H9 (cell line): ENCODE measurements around the gene RUFY2. TPM values are rescaled to one million over a fixed set of nuclear protein-coding genes. Genes with fewer than 3 reads are reported as not detected.

Experiments used
- DNase-seq: peaks from one replicate; pipeline ENCODE4 v3.0.0-alpha.2; 2017
- H2AFZ ChIP-seq: one replicate; pipeline ENCODE4 v1.6.1; 2013; ENCODE audit warnings: mild to moderate bottlenecking, low read length, control low read depth, moderate library complexity
- H2AK5ac ChIP-seq: 2 replicates; pipeline ENCODE4 v1.6.1; 2013; ENCODE audit warnings: low read length, control low read depth, mixed read lengths; ENCODE audit not compliant: insufficient read length
- H2BK120ac ChIP-seq: one replicate; pipeline ENCODE4 v1.6.1; 2013; ENCODE audit warnings: low read depth, mild to moderate bottlenecking, low read length, control low read depth, inconsistent platforms; ENCODE audit not compliant: poor library complexity, severe bottlenecking
- H2BK12ac ChIP-seq: 2 replicates; pipeline ENCODE4 v1.6.1; 2013; ENCODE audit warnings: low read length, control low read depth, mixed read lengths, low read depth; ENCODE audit not compliant: insufficient read length
- H2BK15ac ChIP-seq: 2 replicates; pipeline ENCODE4 v1.6.1; 2013; ENCODE audit warnings: low read depth, low read length, control low read depth
- H2BK20ac ChIP-seq: one replicate; pipeline ENCODE4 v1.6.1; 2013; ENCODE audit warnings: low read depth, mild to moderate bottlenecking, low read length, control low read depth, inconsistent platforms; ENCODE audit not compliant: poor library complexity, severe bottlenecking
- H2BK5ac ChIP-seq: 2 replicates; pipeline ENCODE4 v1.6.1; 2013; ENCODE audit warnings: low read length, control low read depth, mixed read lengths; ENCODE audit not compliant: insufficient read length
- H3K14ac ChIP-seq: 2 replicates; pipeline ENCODE4 v1.6.1; 2013; ENCODE audit warnings: low read length, control low read depth; ENCODE audit not compliant: insufficient read depth
- H3K18ac ChIP-seq: 2 replicates; pipeline ENCODE4 v1.6.1; 2013; ENCODE audit warnings: low read depth, mild to moderate bottlenecking, mixed read lengths, low read length, control low read depth; ENCODE audit not compliant: insufficient read length
- H3K23ac ChIP-seq: 2 replicates; pipeline ENCODE4 v1.6.1; 2013; ENCODE audit warnings: low read length, control low read depth, mixed read lengths, low read depth; ENCODE audit not compliant: insufficient read length
- H3K23me2 ChIP-seq: 2 replicates; pipeline ENCODE4 v1.6.1; 2013; ENCODE audit warnings: low read depth, mild to moderate bottlenecking, mixed read lengths, low read length, control low read depth; ENCODE audit not compliant: insufficient read length, poor library complexity, severe bottlenecking
- H3K27ac ChIP-seq: 2 replicates; pipeline ENCODE4 v1.5.1; 2013; ENCODE audit warnings: low read length, control low read depth, mixed read lengths, low read depth; ENCODE audit not compliant: insufficient read length
- H3K27me3 ChIP-seq: 2 replicates; pipeline ENCODE4 v1.6.1; 2013; ENCODE audit warnings: low read length, control low read depth, inconsistent platforms; ENCODE audit not compliant: insufficient read depth
- H3K4ac ChIP-seq: 2 replicates; pipeline ENCODE4 v1.6.1; 2013; ENCODE audit warnings: low read depth, mild to moderate bottlenecking, control low read depth, inconsistent platforms, low read length, moderate library complexity
- H3K4me1 ChIP-seq: 2 replicates; pipeline ENCODE4 v1.6.1; 2013; ENCODE audit warnings: low read length, control low read depth, inconsistent platforms; ENCODE audit not compliant: insufficient read depth
- H3K4me2 ChIP-seq: 2 replicates; pipeline ENCODE4 v1.6.1; 2013; ENCODE audit warnings: low read length, control low read depth, mixed read lengths; ENCODE audit not compliant: insufficient read length, insufficient read depth
- H3K56ac ChIP-seq: 2 replicates; pipeline ENCODE4 v1.6.1; 2013; ENCODE audit warnings: low read depth, mild to moderate bottlenecking, mixed read lengths, low read length, control low read depth; ENCODE audit not compliant: insufficient read length
- H3K79me1 ChIP-seq: 2 replicates; pipeline ENCODE4 v1.6.1; 2013; ENCODE audit warnings: low read depth, mild to moderate bottlenecking, moderate library complexity, low read length, control low read depth, inconsistent platforms; ENCODE audit not compliant: insufficient read depth, poor library complexity, severe bottlenecking
- H3K79me2 ChIP-seq: 2 replicates; pipeline ENCODE4 v1.6.1; 2013; ENCODE audit warnings: low read length, control low read depth, inconsistent platforms; ENCODE audit not compliant: insufficient read depth
- H3K9ac ChIP-seq: 2 replicates; pipeline ENCODE4 v1.6.1; 2013; ENCODE audit warnings: low read length, control low read depth, mixed read lengths; ENCODE audit not compliant: insufficient read length; ENCODE audit errors: extremely low read depth
- H3K9me3 ChIP-seq: one replicate; pipeline ENCODE4 v1.6.1; 2013; ENCODE audit warnings: low read depth, low read length, inconsistent platforms; ENCODE audit not compliant: control insufficient read depth
- H3T11ph ChIP-seq: one replicate; pipeline ENCODE4 v1.6.1; 2013; ENCODE audit warnings: mild to moderate bottlenecking, low read length, control low read depth, inconsistent platforms
- H4K20me1 ChIP-seq: one replicate; pipeline ENCODE4 v1.6.1; 2013; ENCODE audit not compliant: control insufficient read depth, insufficient read length, insufficient read depth
- H4K5ac ChIP-seq: 2 replicates; pipeline ENCODE4 v1.6.1; 2013; ENCODE audit warnings: low read depth, mild to moderate bottlenecking, mixed read lengths, low read length, control low read depth; ENCODE audit not compliant: insufficient read length
- H4K8ac ChIP-seq: replicated peaks from 2 replicates; pipeline ENCODE4 v1.6.1; 2013; ENCODE audit warnings: low read length, control low read depth, mixed read lengths, low read depth; ENCODE audit not compliant: insufficient read length
- H4K91ac ChIP-seq: 2 replicates; pipeline ENCODE4 v1.6.1; 2013; ENCODE audit warnings: low read depth, mild to moderate bottlenecking, moderate library complexity, mixed read lengths, low read length, control low read depth; ENCODE audit not compliant: insufficient read length
- H3K27ac Mint-ChIP-seq, 3 experiments: 2 replicates in 2 of 3; 3 replicates in 1 of 3; pipeline ENCODE4 v1.8.0; 2020 to 2021; ENCODE audit warnings: mixed read lengths in 3 of 3, mild to moderate bottlenecking in 1 of 3, moderate library complexity in 1 of 3
- H3K27me3 Mint-ChIP-seq: 2 replicates; pipeline ENCODE4 v1.8.0; 2021; ENCODE audit warnings: low read depth, mild to moderate bottlenecking, moderate library complexity, mixed read lengths
- H3K36me3 Mint-ChIP-seq, 3 experiments: 2 replicates in 2 of 3; 3 replicates in 1 of 3; pipeline ENCODE4 v1.8.0; 2020 to 2021; ENCODE audit warnings: low read depth in 3 of 3, mixed read lengths in 3 of 3; ENCODE audit not compliant: insufficient read depth in 1 of 3
- H3K4me1 Mint-ChIP-seq, 2 experiments: 2 replicates each; pipeline ENCODE4 v1.8.0; 2020; ENCODE audit warnings: mixed read lengths in 2 of 2
- H3K4me3 Mint-ChIP-seq, 2 experiments: 2 replicates in 1 of 2; 3 replicates in 1 of 2; pipeline ENCODE4 v1.8.0; 2020 to 2021; ENCODE audit warnings: mild to moderate bottlenecking in 2 of 2, mixed read lengths in 2 of 2, moderate library complexity in 1 of 2
- H3K9me3 Mint-ChIP-seq, 2 experiments: 2 replicates in 1 of 2; 3 replicates in 1 of 2; pipeline ENCODE4 v1.8.0; 2020; ENCODE audit warnings: mild to moderate bottlenecking in 2 of 2, mixed read lengths in 2 of 2, moderate library complexity in 1 of 2
- CTCF ChIP-seq: fragments of 200-600 bp; sonication (generic); conservative IDR thresholded peaks from 3 replicates; pipeline ENCODE4 v1.8.0; 2021; ENCODE audit warnings: antibody characterized with exemption, mild to moderate bottlenecking
- WGBS: extraction: QIAGEN DNeasy Blood & Tissue Kit; methylation state at CpG from one replicate; pipeline ENCODE4 v1.1.7; 2013; ENCODE audit warnings: missing lambda C conversion rate, low lambda C conversion rate, mixed read lengths; ENCODE audit not compliant: insufficient read length; ENCODE audit errors: extremely low coverage; 5-methylcytosine and 5-hydroxymethylcytosine counted together
- total RNA-seq: library from RNA; stranded (reverse); gene quantifications from 2 replicates; pipeline ENCODE4 v1.2.1, GENCODE V29; 2021

RUFY2 gene
- total RNA-seq, 1 experiment from 2014 or later: 14.1 TPM

GRCh38 chr10:68305854-68306253 is 101.2 kb downstream of the RUFY2 start:
- H3K27ac ChIP-seq: no peak overlapping the region
- H3K4me1 ChIP-seq: no peaks in the 10 kb centered on the region
- H4K20me1 ChIP-seq: no peaks in the 10 kb centered on the region
- no peak overlapping the region for H4K5ac ChIP-seq
- Mint-ChIP-seq H3K9me3 (no peaks in the 10 kb centered on the region), H3K36me3 (no peaks in the 10 kb centered on the region), H3K4me1 (peaks cover 11% of the 10 kb centered on the region in 2 experiments), H3K4me3 (no peak overlapping the region), H3K27me3 (no peaks in the 10 kb centered on the region), H3K27ac (no peak overlapping the region)
- H2AK5ac ChIP-seq: no peak overlapping the region
- no peaks in the 10 kb centered on the region for H3K23me2 ChIP-seq
- H2BK12ac ChIP-seq: no peak overlapping the region
- no peaks in the 10 kb centered on the region for H3K79me1 ChIP-seq
- H3K18ac ChIP-seq: no peak overlapping the region
- no peak overlapping the region for H4K8ac ChIP-seq
- H3K79me2 ChIP-seq: no peaks in the 10 kb centered on the region
- no peak overlapping the region for H2BK120ac ChIP-seq
- no peak overlapping the region for H4K91ac ChIP-seq
- H2BK20ac ChIP-seq: no peak overlapping the region
- no peaks in the 10 kb centered on the region for H3K27me3 ChIP-seq
- no peak overlapping the region for H3K14ac ChIP-seq
- H3K4ac ChIP-seq: no peak overlapping the region
- no peak overlapping the region for H2AFZ ChIP-seq
- H2BK15ac ChIP-seq: no peak overlapping the region
- no peak overlapping the region for H3T11ph ChIP-seq
- H3K56ac ChIP-seq: no peak overlapping the region
- H3K9ac ChIP-seq: no peak overlapping the region
- no peak overlapping the region for H3K4me2 ChIP-seq
- DNase-seq: no peak
- no CpG with 5 or more reads among the region's 1 CpG for whole genome bisulfite sequencing
- no peak for TF ChIP-seq CTCF
- H3K9me3 ChIP-seq: no peaks in the 10 kb centered on the region
- no peak overlapping the region for H3K23ac ChIP-seq
- no peak overlapping the region for H2BK5ac ChIP-seq
